GM12892 (cell line): ENCODE measurements around the gene PLOD3.

Experiments
- DNase-seq: peaks from one replicate; pipeline ENCODE4 v3.0.0; 2011; ENCODE audit not compliant: insufficient read length
- FAIRE-seq: peaks from 2 replicates; lab custom pipeline; 2011; peaks lifted over from hg19 to GRCh38; lab: Jason Lieb, UNC
- POLR2A ChIP-seq: IDR thresholded peaks from 2 replicates; pipeline ENCODE4 v1.6.1; 2011; ENCODE audit warnings: low read depth, low read length, control low read depth
- POLR2AphosphoS5 ChIP-seq: IDR thresholded peaks from 2 replicates; pipeline ENCODE4 v1.6.1; 2011; ENCODE audit warnings: low read depth, low read length, control low read depth
- TAF1 ChIP-seq: IDR thresholded peaks from 2 replicates; pipeline ENCODE4 v1.6.1; 2011; ENCODE audit warnings: low read depth, mild to moderate bottlenecking, control low read depth, low read length, borderline replicate concordance

PLOD3 gene

GRCh38 chr7:101237206-101238067 is 20.1 kb upstream of the PLOD3 start, which contains the start of gene CLDN15:
CLDN15 (minus strand) TSS chr7:101237802; CDS start chr7:101237581, 221 bp downstream.
- FAIRE-seq (no peak), DNase-seq (no peak)
- TF ChIP-seq POLR2AphosphoS5 (no peak), POLR2A (no peak), TAF1 (no peak)

GRCh38 chr7:101236292-101236835 is 19.0 kb upstream of the PLOD3 start:
- DNase-seq (no peak), FAIRE-seq (no peak)
- TF ChIP-seq TAF1, result no peak

GRCh38 chr7:101235522-101235921 is 18.1 kb upstream of the PLOD3 start:
- TF ChIP-seq POLR2AphosphoS5 (no peak), TAF1 (no peak), POLR2A (no peak)
- FAIRE-seq (no peak), DNase-seq (no peak)

GRCh38 chr7:101235050-101235449 is 17.7 kb upstream of the PLOD3 start:
- FAIRE-seq (no peak), DNase-seq (no peak)
- TF ChIP-seq POLR2AphosphoS5 (no peak), TAF1 (no peak), POLR2A (no peak)

- TF ChIP-seq TAF1 (no peak), POLR2AphosphoS5 (no peak), POLR2A (no peak)
- DNase-seq, result no peak
- FAIRE-seq, result no peak
These were observed 17.3 kb upstream of the PLOD3 start for GRCh38 chr7:101234636-101235035.

- DNase-seq (no peak), FAIRE-seq (no peak)
- TF ChIP-seq POLR2AphosphoS5 (no peak), POLR2A (no peak), TAF1 (no peak)
These were observed 16.6 kb upstream of the PLOD3 start for GRCh38 chr7:101233907-101234547.

GRCh38 chr7:101232141-101232850 is 14.9 kb upstream of the PLOD3 start:
- no peak for TF ChIP-seq POLR2A
- TF ChIP-seq TAF1, result no peak
- TF ChIP-seq POLR2AphosphoS5, result no peak
- DNase-seq, result no peak
- no peak for FAIRE-seq

- FAIRE-seq, result no peak
- TF ChIP-seq POLR2A (no peak), TAF1 (no peak), POLR2AphosphoS5 (no peak)
- no peak for DNase-seq
These were observed 14.3 kb upstream of the PLOD3 start for GRCh38 chr7:101231644-101232043.

- TF ChIP-seq TAF1 (no peak), POLR2AphosphoS5 (no peak), POLR2A (no peak)
- FAIRE-seq, result no peak
These were observed 9.3 kb upstream of the PLOD3 start for GRCh38 chr7:101226721-101227120.

GRCh38 chr7:101225650-101226049 is 8.3 kb upstream of the PLOD3 start:
- no peak for FAIRE-seq
- no peak for TF ChIP-seq TAF1
- no peak for TF ChIP-seq POLR2A
- no peak for TF ChIP-seq POLR2AphosphoS5
- no peak for DNase-seq

More at GRCh38 chr7:101226721-101227120, 9.3 kb upstream of the PLOD3 start:
- DNase-seq, result no peak

- no peak for TF ChIP-seq TAF1
- TF ChIP-seq POLR2A, result no peak
- TF ChIP-seq POLR2AphosphoS5, result no peak
- DNase-seq (no peak), FAIRE-seq (no peak)
These were observed 6.1 kb upstream of the PLOD3 start for GRCh38 chr7:101223528-101223927.
